ENCODE data around the gene BCAM. TPM values are rescaled to one million over a fixed set of nuclear protein-coding genes. Genes with fewer than 3 reads are reported as not detected.
A peak's percentile ranks its signal among the peaks of the same experiment; 100 is the strongest.

BCAM gene
- polyA plus RNA-seq, 2 of the 4 experiments (the other 2 are of a cell fraction), result 18.4 to 88.1 TPM

DNA sequence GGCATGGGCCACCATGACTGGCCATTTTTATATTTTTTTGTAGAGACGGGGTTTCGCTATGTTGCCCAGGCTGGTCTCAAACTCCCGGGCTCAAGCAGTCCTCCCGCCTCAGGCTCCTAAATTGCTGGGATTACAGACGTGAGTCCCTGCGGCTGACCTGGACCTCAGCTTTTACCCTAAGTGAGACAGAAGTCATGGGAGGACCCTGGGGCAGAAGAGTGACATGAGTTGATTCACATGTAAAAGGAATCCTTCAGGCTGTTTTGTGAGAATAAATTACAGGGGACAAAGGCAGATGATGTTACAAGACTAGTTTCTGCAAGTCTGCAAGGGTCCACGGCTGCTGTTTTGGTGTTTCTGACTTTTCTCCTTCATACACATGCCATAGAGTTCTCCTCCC lies 2.6 kb upstream of the BCAM start:
- TF ChIP-seq KDM5A (IDR thresholded peaks at IDR 0.05), result no peak
- no peak for TF ChIP-seq REST (IDR thresholded peaks at IDR 0.05)
- TF ChIP-seq HES2 (IDR thresholded peaks at IDR 0.05), result no peak
- TF ChIP-seq ESRRA (IDR thresholded peaks at IDR 0.05; ENCODE audit: borderline replicate concordance, low read length), result no peak
- no peak for TF ChIP-seq CHD2 (IDR thresholded peaks at IDR 0.05; ENCODE audit: low read length, partially characterized antibody)
- FAIRE-seq (no peak), DNase-seq (ENCODE audit: low read depth in 1 of 2, low spot score in 1 of 2) (no peak), ATAC-seq (no peak)
- Histone ChIP-seq H3K4me3 (no peak overlapping the region), H3K4me1 (peaks cover 35% of the 10 kb centered on the region), H3K27ac (peak overlapping the region in 1 of 2 experiments; percentile 89; a peak in 2 of 6 replicates), H3K4me2 (peak overlapping the region; percentile 95; the same call in 1 of the 3 replicates), H3K9me3 (0 out of 3 replicates have a peak, but pooled peaks cover 6% of the 10 kb centered on the region)
- ChIA-PET CTCF (interaction anchor here (0.8 to 8.8 kb wide), 14 partner anchors 8 to 236 kb away, joined by 3 to 157 read pairs (median 26); partner anchors contain the start of gene CBLC), POLR2A (no interaction called here)
- 85% methylated on average over 7 of the region's 7 CpGs for WGBS (ENCODE audit: missing lambda C conversion rate)

GRCh38 chr19:44807162-44807561 lies 1.7 kb upstream of the BCAM start:
- H3K27ac ChIP-seq, result peak overlapping the region; percentile 88 to 89; a peak in 5 of 6 replicates
- peaks cover 35% of the 10 kb centered on the region for H3K4me1 ChIP-seq
- ATAC-seq (peak; percentile 61 to 71), FAIRE-seq (no peak), DNase-seq (ENCODE audit: low read depth in 1 of 2, low spot score in 1 of 2) (peak; percentile 79 to 83)
- POLR2A ChIA-PET, result no interaction called here
- 0 out of 3 replicates have a peak, but pooled peaks cover 6% of the 10 kb centered on the region for H3K9me3 ChIP-seq
- H3K4me3 ChIP-seq, result no peak overlapping the region
- TF ChIP-seq MYC (IDR thresholded peaks at IDR 0.05; ENCODE audit: borderline replicate concordance, low read length), result no peak
- no peak for TF ChIP-seq POLR2AphosphoS2 (conservative IDR thresholded peaks at IDR 0.05; ENCODE audit: low read length)
- no peak for TF ChIP-seq SMC3 (IDR thresholded peaks at IDR 0.05)
- no peak for TF ChIP-seq CHD4 (IDR thresholded peaks at IDR 0.05; ENCODE audit: borderline replicate concordance)
- TF ChIP-seq EHMT2 (IDR thresholded peaks at IDR 0.05; ENCODE audit: low read depth), result no peak
- peak; percentile 42; the same call in 1 of the 2 replicates for TF ChIP-seq NPAS2 (CRISPR knock-in tag; IDR thresholded peaks at IDR 0.05; ENCODE audit: borderline replicate concordance)
- no peak for TF ChIP-seq TFCP2L1 (CRISPR knock-in tag; IDR thresholded peaks at IDR 0.05)
- TF ChIP-seq EP300 (IDR thresholded peaks at IDR 0.05), result no peak
- TF ChIP-seq ZFP36 (IDR thresholded peaks at IDR 0.05; ENCODE audit: borderline replicate concordance, partially characterized antibody), result peak; percentile 54
- no peak for TF ChIP-seq RAD21 (conservative IDR thresholded peaks at IDR 0.05 in 1 of 2, IDR thresholded peaks at IDR 0.05 in 1 of 2)
- TF ChIP-seq PHF8 (IDR thresholded peaks at IDR 0.05; ENCODE audit: borderline replicate concordance, low read depth), result no peak
- TF ChIP-seq, protein P1, sequence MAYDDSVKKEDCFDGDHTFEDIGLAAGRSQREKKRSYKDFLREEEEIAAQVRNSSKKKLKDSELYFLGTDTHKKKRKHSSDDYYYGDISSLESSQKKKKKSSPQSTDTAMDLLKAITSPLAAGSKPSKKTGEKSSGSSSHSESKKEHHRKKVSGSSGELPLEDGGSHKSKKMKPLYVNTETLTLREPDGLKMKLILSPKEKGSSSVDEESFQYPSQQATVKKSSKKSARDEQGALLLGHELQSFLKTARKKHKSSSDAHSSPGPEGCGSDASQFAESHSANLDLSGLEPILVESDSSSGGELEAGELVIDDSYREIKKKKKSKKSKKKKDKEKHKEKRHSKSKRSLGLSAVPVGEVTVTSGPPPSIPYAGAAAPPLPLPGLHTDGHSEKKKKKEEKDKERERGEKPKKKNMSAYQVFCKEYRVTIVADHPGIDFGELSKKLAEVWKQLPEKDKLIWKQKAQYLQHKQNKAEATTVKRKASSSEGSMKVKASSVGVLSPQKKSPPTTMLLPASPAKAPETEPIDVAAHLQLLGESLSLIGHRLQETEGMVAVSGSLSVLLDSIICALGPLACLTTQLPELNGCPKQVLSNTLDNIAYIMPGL (CRISPR knock-in tag; IDR thresholded peaks at IDR 0.05; ENCODE audit: borderline replicate concordance), result no peak
- TF ChIP-seq BHLHE40 (IDR thresholded peaks at IDR 0.05; ENCODE audit: low read depth, low read length), result peak; percentile 93
- no peak for TF ChIP-seq KDM5A (IDR thresholded peaks at IDR 0.05)
- TF ChIP-seq E2F6 (IDR thresholded peaks at IDR 0.05; ENCODE audit: borderline replicate concordance, low read depth), result no peak
- H3K4me2 ChIP-seq, result peak overlapping the region; percentile 95
- WGBS (ENCODE audit: missing lambda C conversion rate), result 15% methylated on average over 5 of the region's 5 CpGs
- CTCF ChIA-PET, result interaction anchor here (0.7 to 8.8 kb wide), 33 partner anchors 9 to 478 kb away, joined by 3 to 157 read pairs (median 5); partner anchors contain the start of genes CBLC and NECTIN2
